Neural cell (in vitro differentiated cells): ENCODE results near the gene URGCP. TPM values are rescaled to one million over a fixed set of nuclear protein-coding genes. Genes with fewer than 3 reads are reported as not detected.

Experiments
- H2AFZ ChIP-seq: fragments of 200-600, 300-800 bp; sonication (generic), shearing (Covaris generic); 2 replicates; pipeline ENCODE4 v1.6.0; 2014; ENCODE audit warnings: low read depth, mild to moderate bottlenecking, antibody characterized with exemption, low read length, moderate library complexity
- H3F3A ChIP-seq: fragments of 200-600 bp; shearing (Covaris generic); 2 replicates; pipeline ENCODE4 v1.6.1; 2016; ENCODE audit warnings: mild to moderate bottlenecking, moderate library complexity, mixed read lengths, antibody characterized with exemption, low read length; ENCODE audit not compliant: insufficient read depth, poor library complexity, severe bottlenecking
- H3K27ac ChIP-seq: fragments of 200-600, 300-800 bp; sonication (generic), shearing (Covaris generic); 2 replicates; pipeline ENCODE4 v1.5.1; 2014; ENCODE audit warnings: mild to moderate bottlenecking, low read length, moderate library complexity
- H3K27me3 ChIP-seq: fragments of 300-800, 200-600 bp; sonication (generic), shearing (Covaris generic); 2 replicates; pipeline ENCODE4 v1.6.0; 2014; ENCODE audit warnings: mild to moderate bottlenecking, low read depth, low read length, moderate library complexity; ENCODE audit not compliant: insufficient read depth
- H3K36me3 ChIP-seq: fragments of 300-800, 200-600 bp; sonication (generic), shearing (Covaris generic); 2 replicates; pipeline ENCODE4 v1.5.1; 2014; ENCODE audit warnings: mild to moderate bottlenecking, antibody characterized with exemption, low read length, moderate library complexity; ENCODE audit not compliant: insufficient read depth
- H3K4me2 ChIP-seq: fragments of 300-800, 200-600 bp; sonication (generic), shearing (Covaris generic); 2 replicates; pipeline ENCODE4 v1.6.0; 2014; ENCODE audit warnings: mild to moderate bottlenecking, low read length
- H3K4me3 ChIP-seq: fragments of 300-800, 200-600 bp; sonication (generic), shearing (Covaris generic); 2 replicates; pipeline ENCODE4 v1.5.1; 2014; ENCODE audit warnings: mild to moderate bottlenecking, low read length, moderate library complexity
- H3K79me2 ChIP-seq: fragments of 200-600 bp; shearing (Covaris generic); replicated peaks from 2 replicates; pipeline ENCODE4 v1.6.0; 2014; ENCODE audit warnings: mild to moderate bottlenecking, low read length, moderate library complexity; ENCODE audit not compliant: insufficient read depth
- H3K9ac ChIP-seq: fragments of 300-800, 200-600 bp; sonication (generic), shearing (Covaris generic); 2 replicates; pipeline ENCODE4 v1.6.1; 2016; ENCODE audit warnings: mild to moderate bottlenecking, low read length, mixed read lengths
- H3K9me2 ChIP-seq: fragments of 200-600 bp; shearing (Covaris generic); 2 replicates; pipeline ENCODE4 v1.6.1; 2016; ENCODE audit warnings: mild to moderate bottlenecking, low read length, mixed read lengths; ENCODE audit not compliant: insufficient read depth
- H3K9me3 ChIP-seq: fragments of 200-600, 300-800 bp; sonication (generic), shearing (Covaris generic); 2 replicates; pipeline ENCODE4 v1.6.1; 2016; ENCODE audit warnings: mild to moderate bottlenecking, mixed run types, low read length, moderate library complexity, mixed read lengths
- H4K20me1 ChIP-seq: fragments of 200-600 bp; shearing (Covaris generic); 2 replicates; pipeline ENCODE4 v1.6.1; 2016; ENCODE audit warnings: mild to moderate bottlenecking, mixed run types; ENCODE audit not compliant: insufficient read depth
- EP300 ChIP-seq: fragments of 450-650 bp; conservative IDR thresholded peaks from 2 replicates; pipeline ENCODE4 v1.6.1; 2014; ENCODE audit warnings: antibody characterized with exemption, mild to moderate bottlenecking, moderate library complexity; ENCODE audit not compliant: poor library complexity, severe bottlenecking
- EZH2 ChIP-seq: fragments of 200-600, 300-800 bp; shearing (Covaris generic), sonication (generic); IDR thresholded peaks from 2 replicates; pipeline ENCODE4 v1.6.1; 2014; ENCODE audit warnings: antibody characterized with exemption, low read length, borderline replicate concordance, mild to moderate bottlenecking; ENCODE audit not compliant: insufficient read depth, poor library complexity, severe bottlenecking
- MXI1 ChIP-seq: fragments of 450-650 bp; conservative IDR thresholded peaks from 2 replicates; pipeline ENCODE4 v1.6.1; 2014; ENCODE audit warnings: antibody characterized with exemption, mild to moderate bottlenecking; ENCODE audit not compliant: poor library complexity, severe bottlenecking
- POLR2AphosphoS5 ChIP-seq: IDR thresholded peaks from 2 replicates; pipeline ENCODE4 v1.6.1; 2012
- RAD21 ChIP-seq: fragments of 450-650 bp; conservative IDR thresholded peaks from 2 replicates; pipeline ENCODE4 v1.6.1; 2014; ENCODE audit warnings: antibody characterized with exemption, mild to moderate bottlenecking, moderate library complexity
- SMC3 ChIP-seq: fragments of 450-650 bp; conservative IDR thresholded peaks from 2 replicates; pipeline ENCODE4 v1.6.1; 2014; ENCODE audit warnings: antibody characterized with exemption, mild to moderate bottlenecking, moderate library complexity; ENCODE audit not compliant: poor library complexity
- TAF1 ChIP-seq: IDR thresholded peaks from 2 replicates; pipeline ENCODE4 v1.6.1; 2012; ENCODE audit warnings: low read depth
- polyA plus RNA-seq: library from polyadenylated mRNA; depleted of rRNA; stranded (reverse); fragments of >200 nt; gene quantifications from 2 replicates; pipeline ENCODE4 v1.2.3, GENCODE V29; 2014
- TF ChIP-seq, protein P1 (sequence below): fragments of 450-650 bp; IDR thresholded peaks from 2 replicates; pipeline ENCODE4 v1.5.1; 2014; ENCODE audit warnings: antibody characterized with exemption, mild to moderate bottlenecking, moderate library complexity; ENCODE audit not compliant: poor library complexity, severe bottlenecking
- TF ChIP-seq, protein P2 (sequence below): IDR thresholded peaks from 2 replicates; pipeline ENCODE4 v1.6.1; 2012; ENCODE audit warnings: borderline replicate concordance

The URGCP gene
- polyA plus RNA-seq, 1 donor from 2014 or later: 43.0 TPM

DNA sequence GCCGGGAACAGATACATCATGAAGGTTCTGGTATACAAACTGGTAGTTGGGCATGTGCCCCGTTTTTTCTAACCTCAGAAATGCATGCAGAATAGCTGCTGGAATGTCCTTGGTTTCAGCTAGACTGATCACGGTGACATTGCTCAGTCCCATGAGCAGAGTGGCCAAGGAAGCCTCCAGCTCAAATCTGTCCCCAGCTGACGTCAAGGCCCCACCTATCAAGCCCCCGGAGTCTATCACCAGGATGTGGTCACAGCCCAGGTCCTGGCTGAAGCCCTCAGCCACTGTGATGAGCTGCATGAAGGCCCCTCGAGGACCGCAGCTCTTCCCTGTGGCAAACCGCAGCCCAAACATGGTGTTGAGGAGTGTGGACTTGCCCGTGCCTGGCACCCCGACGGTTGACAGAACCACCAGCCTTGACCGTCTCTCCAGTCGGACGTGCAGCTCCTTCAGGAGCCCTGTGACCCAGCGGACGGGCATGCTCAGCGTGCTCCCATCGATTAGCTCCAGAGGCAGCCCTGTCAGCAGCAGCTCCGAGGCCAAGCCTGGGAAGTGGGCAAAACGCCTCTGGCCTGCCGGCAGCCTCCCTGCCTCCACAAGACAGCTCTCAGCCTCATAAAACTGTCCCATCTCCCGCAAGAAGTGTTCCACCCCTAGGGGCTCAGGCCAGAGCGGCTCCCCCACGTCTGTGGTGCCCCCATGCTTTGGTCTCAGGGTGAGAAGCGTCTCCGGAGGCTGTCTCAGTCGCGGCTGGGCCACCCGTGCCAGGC is 29.2 kb downstream of the URGCP start:
- Histone ChIP-seq H4K20me1 (no peaks in the 10 kb centered on the region), H3K27ac (no peak overlapping the region), H3K9me2 (no peaks in the 10 kb centered on the region), H3K36me3 (no peaks in the 10 kb centered on the region), H3F3A (no peaks in the 10 kb centered on the region), H3K9me3 (no peaks in the 10 kb centered on the region), H3K79me2 (no peaks in the 10 kb centered on the region), H3K9ac (no peak overlapping the region), H3K4me2 (no peak overlapping the region), H2AFZ (no peak overlapping the region), H3K4me3 (no peak overlapping the region), H3K27me3 (no peaks in the 10 kb centered on the region)
- TF ChIP-seq SMC3 (no peak), TAF1 (no peak), RAD21 (no peak), POLR2AphosphoS5 (no peak), EP300 (no peak), MXI1 (no peak), EZH2 (no peak)
- TF ChIP-seq, protein P1, sequence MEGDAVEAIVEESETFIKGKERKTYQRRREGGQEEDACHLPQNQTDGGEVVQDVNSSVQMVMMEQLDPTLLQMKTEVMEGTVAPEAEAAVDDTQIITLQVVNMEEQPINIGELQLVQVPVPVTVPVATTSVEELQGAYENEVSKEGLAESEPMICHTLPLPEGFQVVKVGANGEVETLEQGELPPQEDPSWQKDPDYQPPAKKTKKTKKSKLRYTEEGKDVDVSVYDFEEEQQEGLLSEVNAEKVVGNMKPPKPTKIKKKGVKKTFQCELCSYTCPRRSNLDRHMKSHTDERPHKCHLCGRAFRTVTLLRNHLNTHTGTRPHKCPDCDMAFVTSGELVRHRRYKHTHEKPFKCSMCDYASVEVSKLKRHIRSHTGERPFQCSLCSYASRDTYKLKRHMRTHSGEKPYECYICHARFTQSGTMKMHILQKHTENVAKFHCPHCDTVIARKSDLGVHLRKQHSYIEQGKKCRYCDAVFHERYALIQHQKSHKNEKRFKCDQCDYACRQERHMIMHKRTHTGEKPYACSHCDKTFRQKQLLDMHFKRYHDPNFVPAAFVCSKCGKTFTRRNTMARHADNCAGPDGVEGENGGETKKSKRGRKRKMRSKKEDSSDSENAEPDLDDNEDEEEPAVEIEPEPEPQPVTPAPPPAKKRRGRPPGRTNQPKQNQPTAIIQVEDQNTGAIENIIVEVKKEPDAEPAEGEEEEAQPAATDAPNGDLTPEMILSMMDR: no peak
- TF ChIP-seq, protein P2, sequence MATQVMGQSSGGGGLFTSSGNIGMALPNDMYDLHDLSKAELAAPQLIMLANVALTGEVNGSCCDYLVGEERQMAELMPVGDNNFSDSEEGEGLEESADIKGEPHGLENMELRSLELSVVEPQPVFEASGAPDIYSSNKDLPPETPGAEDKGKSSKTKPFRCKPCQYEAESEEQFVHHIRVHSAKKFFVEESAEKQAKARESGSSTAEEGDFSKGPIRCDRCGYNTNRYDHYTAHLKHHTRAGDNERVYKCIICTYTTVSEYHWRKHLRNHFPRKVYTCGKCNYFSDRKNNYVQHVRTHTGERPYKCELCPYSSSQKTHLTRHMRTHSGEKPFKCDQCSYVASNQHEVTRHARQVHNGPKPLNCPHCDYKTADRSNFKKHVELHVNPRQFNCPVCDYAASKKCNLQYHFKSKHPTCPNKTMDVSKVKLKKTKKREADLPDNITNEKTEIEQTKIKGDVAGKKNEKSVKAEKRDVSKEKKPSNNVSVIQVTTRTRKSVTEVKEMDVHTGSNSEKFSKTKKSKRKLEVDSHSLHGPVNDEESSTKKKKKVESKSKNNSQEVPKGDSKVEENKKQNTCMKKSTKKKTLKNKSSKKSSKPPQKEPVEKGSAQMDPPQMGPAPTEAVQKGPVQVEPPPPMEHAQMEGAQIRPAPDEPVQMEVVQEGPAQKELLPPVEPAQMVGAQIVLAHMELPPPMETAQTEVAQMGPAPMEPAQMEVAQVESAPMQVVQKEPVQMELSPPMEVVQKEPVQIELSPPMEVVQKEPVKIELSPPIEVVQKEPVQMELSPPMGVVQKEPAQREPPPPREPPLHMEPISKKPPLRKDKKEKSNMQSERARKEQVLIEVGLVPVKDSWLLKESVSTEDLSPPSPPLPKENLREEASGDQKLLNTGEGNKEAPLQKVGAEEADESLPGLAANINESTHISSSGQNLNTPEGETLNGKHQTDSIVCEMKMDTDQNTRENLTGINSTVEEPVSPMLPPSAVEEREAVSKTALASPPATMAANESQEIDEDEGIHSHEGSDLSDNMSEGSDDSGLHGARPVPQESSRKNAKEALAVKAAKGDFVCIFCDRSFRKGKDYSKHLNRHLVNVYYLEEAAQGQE: no peak

DNA sequence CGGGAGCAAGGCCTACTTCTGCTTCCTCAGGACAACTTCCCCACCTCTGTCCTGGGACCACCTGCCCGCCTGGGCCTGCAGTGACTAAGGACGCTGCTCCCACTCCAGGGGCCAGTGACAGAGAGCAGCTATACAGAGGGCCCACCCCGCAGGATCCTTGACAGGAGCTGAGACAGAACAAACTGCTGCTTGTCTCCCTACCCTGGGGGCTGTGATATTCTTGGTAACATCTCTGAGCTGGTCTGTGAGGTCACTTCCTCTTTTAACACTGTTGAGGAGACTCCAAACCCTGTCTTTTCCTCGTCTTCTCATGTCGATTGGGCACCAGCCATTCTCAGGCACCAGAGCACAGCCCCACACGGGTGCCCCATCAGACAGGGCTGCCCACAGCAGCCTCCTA is 30.2 kb downstream of the URGCP start:
- H3K36me3 ChIP-seq: no peaks in the 10 kb centered on the region
- H3K4me3 ChIP-seq: no peak overlapping the region
- H3K9me3 ChIP-seq: no peaks in the 10 kb centered on the region
- no peak overlapping the region for H3K9ac ChIP-seq
- H3K27ac ChIP-seq: no peak overlapping the region
- H2AFZ ChIP-seq: no peak overlapping the region
- H3K27me3 ChIP-seq: no peaks in the 10 kb centered on the region
- H3K9me2 ChIP-seq: no peaks in the 10 kb centered on the region
- no peaks in the 10 kb centered on the region for H4K20me1 ChIP-seq
- H3K4me2 ChIP-seq: no peak overlapping the region
- no peak for TF ChIP-seq MXI1
- TF ChIP-seq TAF1: no peak
- TF ChIP-seq, protein P2: no peak
- no peak for TF ChIP-seq EP300
- TF ChIP-seq, protein P1: no peak
- TF ChIP-seq SMC3: no peak
- TF ChIP-seq EZH2: no peak
- no peak for TF ChIP-seq POLR2AphosphoS5
- no peak for TF ChIP-seq RAD21
- no peaks in the 10 kb centered on the region for H3K79me2 ChIP-seq
- H3F3A ChIP-seq: no peaks in the 10 kb centered on the region
